Measurements from ENCODE around the gene SVOP.

- TF ChIP-seq CEBPB (IDR thresholded peaks at IDR 0.05; ENCODE audit: low read depth, low read length): no peak
- no peak for TF ChIP-seq CTCF (conservative IDR thresholded peaks at IDR 0.05; ENCODE audit: low read depth, low read length)
- no peak for TF ChIP-seq POLR2A (IDR thresholded peaks at IDR 0.05; ENCODE audit: low read depth, low read length)
- TF ChIP-seq MAFK (IDR thresholded peaks at IDR 0.05; ENCODE audit: low read depth, low read length): no peak
- no peak for TF ChIP-seq FOS (IDR thresholded peaks at IDR 0.05; ENCODE audit: low read depth, low read length)
- no peak for TF ChIP-seq USF2 (IDR thresholded peaks at IDR 0.05; ENCODE audit: low read depth, low read length)
- no peak for TF ChIP-seq RFX5 (IDR thresholded peaks at IDR 0.05; ENCODE audit: low read depth, low read length)
- TF ChIP-seq MAZ (IDR thresholded peaks at IDR 0.05; ENCODE audit: borderline replicate concordance, low read depth, low read length): no peak
- no peak for TF ChIP-seq SMC3 (IDR thresholded peaks at IDR 0.05; ENCODE audit: low read depth, low read length)
- TF ChIP-seq RAD21 (IDR thresholded peaks at IDR 0.05; ENCODE audit: low read length): no peak
- no peak for TF ChIP-seq ELK1 (IDR thresholded peaks at IDR 0.05; ENCODE audit: borderline replicate concordance, low read depth, low read length)
- TF ChIP-seq CHD1 (IDR thresholded peaks at IDR 0.05; ENCODE audit: low read depth, low read length): no peak
Measured at GRCh38 chr12:109057376-109057775, 36.5 kb upstream of the SVOP start.
